HepG2 (cell line): ENCODE measurements around the gene EREG. TPM values are rescaled to one million over a fixed set of nuclear protein-coding genes. Genes with fewer than 3 reads are reported as not detected.

ENCODE experiments used
- ATAC-seq: fragments of 200-7000 bp; cut with Tn5 transposase; 3 replicates; pipeline ENCODE4 v1.9.1; 2020; ENCODE audit warnings: mild to moderate bottlenecking, moderate library complexity
- BruUV-seq: library from RNA; stranded (reverse); fragments of 400-500 nt; replicated peaks from 2 replicates; lab custom pipeline; 2021; lab: Mats Ljungman, UMichigan
- CTCF ChIA-PET: fragments of 300-600 bp; formaldehyde crosslinking; extraction: SDS; loops from one replicate; lab custom pipeline; 2021; ENCODE audit warnings: low total read pairs, inconsistent platforms, low intra/inter-chr PET ratio; lab: Yijun Ruan, JAX
- POLR2A ChIA-PET: fragments of 350-600 bp; sonication (Branson Sonifier 250); formaldehyde crosslinking; loops from one replicate; lab custom pipeline; 2020; ENCODE audit warnings: antibody characterized with exemption, inconsistent platforms; lab: Yijun Ruan, JAX
- DNase-seq: peaks from one replicate; pipeline ENCODE4 v3.0.0-alpha.2; 2015; ENCODE audit warnings: low spot score
- FAIRE-seq: peaks from 3 replicates; lab custom pipeline; 2011; peaks lifted over from hg19 to GRCh38; lab: Jason Lieb, UNC
- H2AFZ ChIP-seq: one replicate; pipeline ENCODE4 v1.6.1; 2011; ENCODE audit warnings: low read length, inconsistent platforms
- H3K27ac ChIP-seq: fragments of 300-600 bp; 3 replicates; pipeline ENCODE4 v1.8.0; 2011; ENCODE audit warnings: mixed run types, mild to moderate bottlenecking, mixed read lengths, low read length, inconsistent platforms; ENCODE audit not compliant: insufficient read depth; ENCODE audit errors: extremely low read length
- H3K27me3 ChIP-seq, 2 experiments: fragments of 200-600 bp in 1 of 2; 2 replicates in 1 of 2; 3 replicates in 1 of 2; pipeline versions ENCODE4 v1.6.0 to v1.8.0; 2011; ENCODE audit warnings: low read length in 2 of 2, mild to moderate bottlenecking in 2 of 2, moderate library complexity in 2 of 2, inconsistent platforms in 1 of 2; ENCODE audit not compliant: insufficient read depth in 2 of 2, control insufficient read depth in 1 of 2
- H3K36me3 ChIP-seq, 2 experiments: fragments of 200-600 bp in 1 of 2; replicated peaks in 1 of 2; 2 replicates in 1 of 2; 3 replicates in 1 of 2; pipeline versions ENCODE4 v1.5.1 to v1.8.0; 2011; ENCODE audit warnings: low read length in 2 of 2, inconsistent platforms in 1 of 2; ENCODE audit not compliant: insufficient read depth in 2 of 2, control insufficient read depth in 1 of 2
- H3K4me1 ChIP-seq: 2 replicates; pipeline ENCODE4 v1.5.1; 2012; ENCODE audit warnings: low read length, inconsistent platforms; ENCODE audit not compliant: insufficient read depth
- H3K4me2 ChIP-seq: 2 replicates; pipeline ENCODE4 v1.6.0; 2011; ENCODE audit warnings: low read depth, low read length, inconsistent platforms
- H3K4me3 ChIP-seq, 3 experiments: fragments of 200-600 bp in 1 of 3; sonication (generic), shearing (Covaris generic) in 1 of 3; replicated peaks in 1 of 3; 2 replicates each; pipeline ENCODE4 v1.5.1; 2011 to 2016; ENCODE audit warnings: low read length in 3 of 3, inconsistent platforms in 2 of 3, low read depth in 2 of 3, mild to moderate bottlenecking in 2 of 3, control low read depth in 1 of 3, mixed read lengths in 1 of 3; ENCODE audit not compliant: insufficient read depth in 1 of 3
- H3K79me2 ChIP-seq: one replicate; pipeline ENCODE4 v1.6.1; 2011; ENCODE audit warnings: low read length, inconsistent platforms; ENCODE audit not compliant: insufficient read depth
- H3K9ac ChIP-seq: 2 replicates; pipeline ENCODE4 v1.6.0; 2011; ENCODE audit warnings: mild to moderate bottlenecking, low read depth, low read length, inconsistent platforms; ENCODE audit not compliant: insufficient read depth
- H3K9me3 ChIP-seq: 2 replicates; pipeline ENCODE4 v1.5.1; 2012; ENCODE audit warnings: mild to moderate bottlenecking, low read length
- H4K20me1 ChIP-seq: 2 replicates; pipeline ENCODE4 v1.6.0; 2011; ENCODE audit warnings: inconsistent platforms, mild to moderate bottlenecking, low read length, moderate library complexity; ENCODE audit not compliant: insufficient read depth
- CCDC6 ChIP-seq: sonication (generic); formaldehyde crosslinking; IDR thresholded peaks from 2 replicates; pipeline ENCODE4 v1.8.1; 2022; ENCODE audit warnings: mild to moderate bottlenecking, missing genetic modification reagents, moderate library complexity
- FOXP4 ChIP-seq: sonication (generic); formaldehyde crosslinking; IDR thresholded peaks from 2 replicates; pipeline ENCODE4 v1.4.0; 2020; ENCODE audit warnings: missing genetic modification reagents
- HOXA7 ChIP-seq: sonication (generic); formaldehyde crosslinking; IDR thresholded peaks from 2 replicates; pipeline ENCODE4 v1.8.1; 2022; ENCODE audit warnings: mild to moderate bottlenecking, missing genetic modification reagents, moderate library complexity
- LRRFIP1 ChIP-seq: sonication (generic); formaldehyde crosslinking; conservative IDR thresholded peaks from 2 replicates; pipeline ENCODE4 v1.4.0; 2020; ENCODE audit warnings: missing genetic modification reagents
- RARG ChIP-seq: sonication (generic); formaldehyde crosslinking; IDR thresholded peaks from 2 replicates; pipeline ENCODE4 v1.4.0; 2020; ENCODE audit warnings: low read depth, mild to moderate bottlenecking, missing genetic modification reagents
- SNAPC5 ChIP-seq: sonication (generic); formaldehyde crosslinking; IDR thresholded peaks from 2 replicates; pipeline ENCODE4 v1.8.1; 2023; ENCODE audit warnings: mild to moderate bottlenecking, missing genetic modification reagents, borderline replicate concordance
- TCF7 ChIP-seq: sonication (generic); IDR thresholded peaks from 2 replicates; pipeline ENCODE4 v1.6.1; 2016; ENCODE audit warnings: antibody characterized with exemption, low read depth
- ZNF326 ChIP-seq: sonication (generic); formaldehyde crosslinking; IDR thresholded peaks from 2 replicates; pipeline ENCODE4 v1.4.0; 2020; ENCODE audit warnings: missing genetic modification reagents, borderline replicate concordance
- ZNF761 ChIP-seq: sonication (generic); formaldehyde crosslinking; conservative IDR thresholded peaks from 2 replicates; pipeline ENCODE4 v1.4.0; 2020; ENCODE audit warnings: mild to moderate bottlenecking, missing genetic modification reagents
- ZNF792 ChIP-seq: IDR thresholded peaks from 2 replicates; pipeline ENCODE4 v1.6.1; 2016
- WGBS: methylation state at CpG from one replicate; pipeline ENCODE4 v1.1.6; 2017; ENCODE audit warnings: low lambda C conversion rate; 5-methylcytosine and 5-hydroxymethylcytosine counted together
- in situ Hi-C: cut with HindIII; loops from 2 replicates; pipeline ENCODE4 v1.10.0; 2017; ENCODE audit warnings: low pct_unique_long_range_greater_than_20kb; ENCODE audit not compliant: extremely low pct_ligation_motif_present
- intact Hi-C: fragments of 100-400 bp; cut with micrococcal nuclease; formaldehyde crosslinking; loops from one replicate; pipeline ENCODE4 v1.10.0; 2022; ENCODE audit not compliant: unreplicated experiment
- polyA plus RNA-seq, 8 experiments: library from polyadenylated mRNA; depleted of rRNA in 3 of 8; stranded (reverse) in 7 of 8; unstranded in 1 of 8; fragments of >200 nt; fragmentation: Illumina TruSeq in 4 of 8; extraction: Trizol in 4 of 8; gene quantifications; 2 replicates each; pipeline versions ENCODE4 v1.2.1 to v1.2.3, GENCODE V29; 2011 to 2016; ENCODE audit warnings: low read depth in 4 of 8, missing spikeins in 1 of 8, mixed read lengths in 1 of 8; ENCODE audit not compliant: insufficient read depth in 1 of 8
- total RNA-seq, 5 experiments: library from RNA; depleted of rRNA; stranded (reverse); fragments of >200 nt; fragmentation: Illumina TruSeq; extraction: Trizol; gene quantifications; 2 replicates each; pipeline ENCODE4 v1.2.3, GENCODE V29; 2016; ENCODE audit warnings: low read depth in 1 of 5

The EREG gene
- total and polyA plus RNA-seq, 2 of the 13 experiments (the other 11 are each of a cell fraction or from before 2014, with no cell fraction given), result 0.11 to 0.13 TPM

- no peak overlapping the region for H3K27ac ChIP-seq
- FAIRE-seq (no peak), ATAC-seq (no peak), DNase-seq (no peak)
- H3K4me1 ChIP-seq, result no peaks in the 10 kb centered on the region
- H2AFZ ChIP-seq, result no peak overlapping the region
- no peak overlapping the region for H3K4me3 ChIP-seq
- ChIA-PET POLR2A (no interaction called here), CTCF (no interaction called here)
- WGBS, result 91% methylated on average over 2 of the region's 2 CpGs
- H3K36me3 ChIP-seq, result no peaks in the 10 kb centered on the region
- H3K79me2 ChIP-seq, result no peaks in the 10 kb centered on the region
- intact Hi-C loops, result no loop called here
- no peaks in the 10 kb centered on the region for H3K9me3 ChIP-seq
- H4K20me1 ChIP-seq, result no peaks in the 10 kb centered on the region
- in situ Hi-C loops, result no loop called here
- no TSS peak for BruUV-seq
- no peak for TF ChIP-seq ZNF326 (CRISPR knock-in tag)
- no peak for TF ChIP-seq FOXP4 (CRISPR knock-in tag)
- no peak for TF ChIP-seq LRRFIP1 (CRISPR knock-in tag)
- no peak for TF ChIP-seq SNAPC5 (CRISPR knock-in tag)
- no peak for TF ChIP-seq ZNF792 (CRISPR knock-in tag)
- no peak for TF ChIP-seq CCDC6
- TF ChIP-seq RARG (CRISPR knock-in tag), result no peak
- TF ChIP-seq TCF7, result no peak
- TF ChIP-seq ZNF761 (CRISPR knock-in tag), result no peak
- TF ChIP-seq HOXA7, result no peak
- H3K27me3 ChIP-seq, result no peaks in the 10 kb centered on the region
- H3K4me2 ChIP-seq, result no peak overlapping the region
- H3K9ac ChIP-seq, result no peak overlapping the region
Observed at GRCh38 chr4:74387790-74388189, 22.8 kb downstream of the EREG start.
